A549 treated with RU486 at 1 μM for 4 hours (cell line): ENCODE measurements around the gene DHODH. TPM values are rescaled to one million over a fixed set of nuclear protein-coding genes. Genes with fewer than 3 reads are reported as not detected.

Experiments used
- total RNA-seq: library from RNA; stranded (reverse); fragments of 200-300 nt; extraction: Qiagen RNA extraction; gene quantifications from 5 replicates; pipeline ENCODE4 v1.2.3, GENCODE V29; 2022; ENCODE audit warnings: low read depth

Gene DHODH
- 12.2 to 16.2 TPM (median 13.4 TPM) in 5 replicates for total RNA-seq

DNA sequence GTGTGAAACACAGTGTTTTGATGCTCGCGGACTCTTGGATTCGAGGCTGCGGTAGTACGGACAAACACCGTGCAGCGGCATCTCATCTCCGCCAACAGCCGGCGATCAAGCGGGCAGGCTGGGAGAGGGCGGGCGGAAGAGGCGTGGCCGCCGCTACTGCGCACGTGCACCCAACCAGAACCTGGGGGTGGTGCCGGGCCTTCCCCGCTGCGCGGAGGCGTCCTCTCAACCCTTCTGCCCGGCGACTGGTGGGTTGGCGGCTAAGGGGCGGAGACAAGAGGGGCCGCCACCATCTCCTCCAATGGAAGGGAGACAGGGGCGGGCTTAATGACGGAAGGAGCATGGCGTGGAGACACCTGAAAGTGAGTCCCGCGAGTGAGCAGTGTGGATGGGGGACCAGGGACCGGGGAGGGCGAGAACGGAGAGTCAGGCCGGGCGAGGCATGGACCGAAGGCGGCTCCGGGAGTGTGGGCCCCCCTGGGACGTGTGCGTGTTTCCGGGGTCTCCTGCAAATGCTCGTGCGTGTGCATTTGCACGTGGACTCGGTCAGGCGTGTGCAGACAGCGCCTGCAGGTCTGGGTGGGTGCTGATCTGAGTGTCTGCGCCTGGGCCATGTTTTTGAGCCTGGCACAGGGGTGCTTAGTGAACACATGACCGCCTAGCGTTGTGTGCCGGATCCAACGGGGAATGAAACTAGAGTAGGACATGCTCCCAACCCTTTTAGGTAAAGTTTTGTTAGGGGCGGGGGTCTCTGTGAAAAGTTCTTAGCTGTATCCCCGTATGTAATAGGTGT, at the start of gene DHODH:
Gene DHODH (plus strand): TSS at position 321 of the 793 bp plus-strand sequence. CDS start 21 bp downstream, at position 342.

DNA sequence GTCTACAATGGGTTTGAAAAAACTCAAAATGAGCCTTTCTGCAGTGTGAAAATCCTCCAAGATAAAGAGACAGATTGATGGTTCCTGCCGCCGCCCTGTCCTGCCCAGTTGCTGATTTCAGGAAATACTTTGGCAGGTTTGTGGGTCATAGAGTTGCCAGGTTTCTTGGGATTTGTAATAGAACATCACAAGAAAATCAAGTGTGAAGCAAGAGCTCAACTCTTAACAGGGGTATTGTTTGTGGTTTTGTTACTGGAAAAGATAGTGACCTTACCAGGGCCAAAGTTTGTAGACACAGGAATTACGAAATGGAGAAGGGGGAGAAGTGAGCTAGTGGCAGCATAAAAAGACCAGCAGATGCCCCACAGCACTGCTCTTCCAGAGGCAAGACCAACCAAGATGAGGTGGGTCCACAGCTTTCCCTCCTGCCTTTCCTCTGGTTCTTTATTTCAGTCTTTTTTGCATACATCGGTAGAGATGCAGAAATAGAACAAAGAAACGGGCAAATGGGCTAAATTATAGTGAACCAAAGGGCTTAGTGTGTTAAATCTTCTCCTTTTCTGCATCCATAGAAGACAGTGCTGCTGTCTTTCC, 45.8 kb downstream of the DHODH start, which contains the start of gene HP:
Gene HP (plus strand): TSS at position 252 of the 594 bp plus-strand sequence. CDS start 148 bp downstream, at position 400.

Other genes starting within 250 kb of the DHODH start
- 44.8 to 48.6 TPM (median 47.1 TPM) in 5 replicates for gene AP1G1, start 199.9 kb upstream of the DHODH start, total RNA-seq
- 12.9 to 18.0 TPM (median 17.1 TPM) in 5 replicates for gene ATXN1L, start 162.8 kb upstream of the DHODH start, total RNA-seq
- 4.0 to 4.8 TPM (median 4.4 TPM) in 5 replicates for gene ZNF821, start 124.6 kb upstream of the DHODH start, total RNA-seq
- gene IST1, start 113.2 kb upstream of the DHODH start, total RNA-seq = 163 to 213 TPM (median 171 TPM) in 5 replicates
- not detected in 5 replicates for gene PKD1L3, start 8.3 kb upstream of the DHODH start, total RNA-seq
- not detected in 5 replicates for gene HP, start 45.8 kb downstream of the DHODH start, total RNA-seq
- gene HPR, start 54.5 kb downstream of the DHODH start, total RNA-seq = not detected in 5 replicates
- 18.5 to 27.6 TPM (median 20.6 TPM) in 5 replicates for gene TXNL4B, start 84.9 kb downstream of the DHODH start, total RNA-seq
- 49.1 to 51.5 TPM (median 50.7 TPM) in 5 replicates for gene DHX38, start 85.1 kb downstream of the DHODH start, total RNA-seq
- 0.05 to 0.14 TPM (median 0.13 TPM) in 3 of 5 replicates, not detected in the others for gene PMFBP1, start 163.4 kb downstream of the DHODH start, total RNA-seq